SK-N-SH (cell line): Measurements from ENCODE around the gene ETF1. TPM values are rescaled to one million over a fixed set of nuclear protein-coding genes. Genes with fewer than 3 reads are reported as not detected.

Experiments
- CTCF ChIA-PET: fragments of 300-600, 350-600 bp; formaldehyde crosslinking; extraction: SDS; loops from one replicate; lab custom pipeline; 2021; lab: Yijun Ruan, JAX
- POLR2A ChIA-PET: fragments of 350-600 bp; sonication (Branson Sonifier 250); formaldehyde crosslinking; extraction: SDS; loops from one replicate; lab custom pipeline; 2020; ENCODE audit warnings: antibody characterized with exemption, inconsistent platforms; lab: Yijun Ruan, JAX
- DNase-seq: peaks from one replicate; pipeline ENCODE4 v3.0.0; 2012
- H2AFZ ChIP-seq: fragments of 200-600 bp; sonication (generic); 2 replicates; pipeline ENCODE4 v1.8.1; 2016; ENCODE audit warnings: antibody characterized with exemption, mild to moderate bottlenecking, low read depth
- H3F3A ChIP-seq: fragments of 200-600 bp; sonication (generic); replicated peaks from 2 replicates; pipeline ENCODE3; 2016; ENCODE audit warnings: antibody characterized with exemption, mild to moderate bottlenecking; ENCODE audit not compliant: insufficient read depth
- H3K27ac ChIP-seq, 2 experiments: fragments of 200-500 bp in 1 of 2; fragments of 200-600 bp in 1 of 2; sonication (Bioruptor generic) in 1 of 2; sonication (generic), shearing (Covaris generic) in 1 of 2; 2 replicates each; pipeline versions ENCODE4 v1.5.1 to v1.6.1; 2014 to 2016; ENCODE audit warnings: low read depth in 2 of 2, inconsistent platforms in 1 of 2, low read length in 1 of 2, mild to moderate bottlenecking in 1 of 2, mixed read lengths in 1 of 2
- H3K27me3 ChIP-seq: fragments of 200-600 bp; sonication (generic), shearing (Covaris generic); 2 replicates; pipeline ENCODE4 v1.6.1; 2016; ENCODE audit warnings: mixed run types; ENCODE audit not compliant: insufficient read depth
- H3K36me3 ChIP-seq, 2 experiments: fragments of 200-500 bp in 1 of 2; fragments of 200-600 bp in 1 of 2; sonication (Bioruptor generic) in 1 of 2; sonication (generic) in 1 of 2; replicated peaks in 1 of 2; 2 replicates each; pipeline versions ENCODE3 to v1.5.1; 2014 to 2016; ENCODE audit warnings: low read length in 1 of 2, mild to moderate bottlenecking in 1 of 2; ENCODE audit not compliant: insufficient read depth in 2 of 2, control insufficient read depth in 1 of 2
- H3K4me1 ChIP-seq, 2 experiments: fragments of 200-500 bp in 1 of 2; fragments of 200-600 bp in 1 of 2; sonication (Bioruptor generic) in 1 of 2; sonication (generic), shearing (Covaris generic) in 1 of 2; 2 replicates each; pipeline versions ENCODE4 v1.5.1 to v1.6.1; 2014 to 2016; ENCODE audit warnings: low read depth in 1 of 2, low read length in 1 of 2, mixed run types in 1 of 2; ENCODE audit not compliant: insufficient read depth in 2 of 2, control insufficient read depth in 1 of 2
- H3K4me2 ChIP-seq: fragments of 200-600 bp; sonication (generic), shearing (Covaris generic); 2 replicates; pipeline ENCODE4 v1.6.1; 2017; ENCODE audit warnings: mixed run types
- H3K4me3 ChIP-seq, 2 experiments: fragments of 200-500 bp in 1 of 2; fragments of 200-600 bp in 1 of 2; sonication (Bioruptor generic) in 1 of 2; sonication (generic), shearing (Covaris generic) in 1 of 2; 2 replicates each; pipeline versions ENCODE4 v1.5.1 to v1.8.1; 2014 to 2016; ENCODE audit warnings: low read depth in 2 of 2, inconsistent platforms in 1 of 2, low read length in 1 of 2, mild to moderate bottlenecking in 1 of 2, mixed read lengths in 1 of 2, moderate library complexity in 1 of 2
- H3K79me2 ChIP-seq: fragments of 200-600 bp; sonication (generic); 2 replicates; pipeline ENCODE4 v1.8.1; 2017; ENCODE audit warnings: mild to moderate bottlenecking; ENCODE audit not compliant: insufficient read depth
- H3K9ac ChIP-seq: fragments of 200-600 bp; sonication (generic); 2 replicates; pipeline ENCODE4 v1.6.1; 2017; ENCODE audit warnings: mixed run types
- H3K9me2 ChIP-seq: fragments of 200-600 bp; sonication (generic); 2 replicates; pipeline ENCODE4 v1.6.1; 2017; ENCODE audit warnings: mixed run types
- H3K9me3 ChIP-seq: fragments of 200-600 bp; sonication (generic); 2 replicates; pipeline ENCODE4 v1.6.1; 2017; ENCODE audit warnings: mixed run types, mild to moderate bottlenecking, moderate library complexity
- H4K20me1 ChIP-seq: fragments of 200-600 bp; sonication (generic); 2 replicates; pipeline ENCODE4 v1.6.1; 2017; ENCODE audit warnings: mild to moderate bottlenecking, mixed run types; ENCODE audit not compliant: insufficient read depth
- ELF1 ChIP-seq: IDR thresholded peaks from 2 replicates; pipeline ENCODE4 v1.4.0; 2012
- FOSL2 ChIP-seq: IDR thresholded peaks from 2 replicates; pipeline ENCODE4 v1.4.0; 2012; ENCODE audit warnings: low read depth, mild to moderate bottlenecking, moderate library complexity, borderline replicate concordance
- FOXJ3 ChIP-seq: sonication (generic); formaldehyde crosslinking; IDR thresholded peaks from 2 replicates; pipeline ENCODE4 v1.5.1; 2020; ENCODE audit warnings: mild to moderate bottlenecking, missing genetic modification reagents
- FOXM1 ChIP-seq: IDR thresholded peaks from 2 replicates; pipeline ENCODE4 v1.4.0; 2012; ENCODE audit warnings: low read depth, mild to moderate bottlenecking
- GABPA ChIP-seq: IDR thresholded peaks from 2 replicates; pipeline ENCODE4 v1.4.0; 2012; ENCODE audit warnings: low read depth, mild to moderate bottlenecking
- MAX ChIP-seq: IDR thresholded peaks from 2 replicates; pipeline ENCODE4 v1.4.0; 2012; ENCODE audit warnings: low read depth
- NFIC ChIP-seq: IDR thresholded peaks from 2 replicates; pipeline ENCODE4 v1.4.0; 2012; ENCODE audit warnings: borderline replicate concordance
- NRF1 ChIP-seq: IDR thresholded peaks from 2 replicates; pipeline ENCODE4 v1.6.1; 2012; ENCODE audit warnings: low read depth, mild to moderate bottlenecking, low read length
- RCOR1 ChIP-seq: fragments of 150-350 bp; IDR thresholded peaks from 2 replicates; pipeline ENCODE4 v1.6.1; 2017; ENCODE audit warnings: antibody characterized with exemption, low read length
- REST ChIP-seq: IDR thresholded peaks from 2 replicates; pipeline ENCODE4 v1.6.1; 2012; ENCODE audit warnings: mild to moderate bottlenecking, low read depth, low read length, moderate library complexity
- USF2 ChIP-seq: fragments of 150-350 bp; IDR thresholded peaks from 2 replicates; pipeline ENCODE4 v1.6.1; 2017; ENCODE audit warnings: antibody characterized with exemption, low read length, low read depth, borderline replicate concordance
- WGBS: methylation state at CpG from one replicate; pipeline ENCODE4 v1.1.6; 2017; ENCODE audit warnings: low lambda C conversion rate; 5-methylcytosine and 5-hydroxymethylcytosine counted together
- polyA plus RNA-seq, 3 experiments: library from polyadenylated mRNA; depleted of rRNA; stranded (reverse); fragments of >200 nt; gene quantifications; 2 replicates each; pipeline ENCODE4 v1.2.3, GENCODE V29; 2012

The ETF1 gene
- polyA plus RNA-seq, 1 of the 3 experiments (the other 2 are of a cell fraction): 36.7 TPM

GRCh38 chr5:138495351-138495750, 47.7 kb downstream of the ETF1 start (continued):
- TF ChIP-seq REST: no peak
- TF ChIP-seq NRF1: no peak
- no peak for TF ChIP-seq FOXM1
- no peak for TF ChIP-seq FOSL2
- no peak for TF ChIP-seq GABPA

GRCh38 chr5:138492560-138493045, 50.4 kb downstream of the ETF1 start:
- TF ChIP-seq ELF1 (no peak), FOXJ3 (CRISPR knock-in tag) (no peak), GABPA (no peak)
- WGBS: 55% methylated on average over 10 of the region's 10 CpGs

GRCh38 chr5:138491669-138492559, 51.1 kb downstream of the ETF1 start:
- TF ChIP-seq NFIC (peak; percentile 43; the same call in 1 of the 2 replicates), USF2 (no peak), RCOR1 (no peak), MAX (0 out of 2 replicates have a peak, but pooled peaks have one; percentile 14)
- ChIA-PET CTCF (interaction anchor here (1.2 to 4.6 kb wide), 4 partner anchors 12 to 51 kb away, joined by 3 to 31 read pairs (median 18); partner anchors contain the start of genes EGR1 and ETF1), POLR2A (interaction anchor here (0.5 to 2.4 kb wide), 4 partner anchors 11 to 51 kb away, joined by 3 to 22 read pairs (median 4); partner anchors contain the start of genes EGR1 and ETF1)
- Histone ChIP-seq H3K36me3 (no peaks in the 10 kb centered on the region), H4K20me1 (no peaks in the 10 kb centered on the region), H3K27me3 (no peaks in the 10 kb centered on the region), H2AFZ (peak overlapping the region; percentile 86; the same call in 1 of the 2 replicates), H3K79me2 (no peaks in the 10 kb centered on the region), H3K9me3 (no peaks in the 10 kb centered on the region), H3F3A (peaks cover 5% of the 10 kb centered on the region), H3K9me2 (no peaks in the 10 kb centered on the region), H3K4me1 (peaks cover 6 to 37% of the 10 kb centered on the region in 2 experiments; a peak in 2 of 4 replicates), H3K4me3 (peak overlapping the region; percentile 47 to 61), H3K4me2 (peak overlapping the region; percentile 93), H3K27ac (peak overlapping the region; percentile 25 to 85; a peak in 3 of 4 replicates), H3K9ac (peak overlapping the region; percentile 66)
- WGBS: 46% methylated on average over 14 of the region's 93 CpGs
- peak; percentile 92 for DNase-seq

More at GRCh38 chr5:138492560-138493045, 50.4 kb downstream of the ETF1 start:
- no peak for DNase-seq
- peak overlapping the region; percentile 93 for H3K4me2 ChIP-seq
- no peaks in the 10 kb centered on the region for H4K20me1 ChIP-seq
- H3K9ac ChIP-seq: peak overlapping the region; percentile 66
- no peaks in the 10 kb centered on the region for H3K79me2 ChIP-seq
- H3F3A ChIP-seq: peaks cover 5% of the 10 kb centered on the region
- ChIA-PET CTCF (interaction anchor here (0.6 to 4.6 kb wide), 9 partner anchors 11 to 50 kb away, joined by 3 to 31 read pairs (median 7); partner anchors contain the start of genes EGR1 and ETF1), POLR2A (interaction anchor here (0.6 to 2.4 kb wide), 4 partner anchors 11 to 51 kb away, joined by 3 to 22 read pairs (median 4); partner anchors contain the start of genes EGR1 and ETF1)
- H3K9me2 ChIP-seq: no peaks in the 10 kb centered on the region
- no peaks in the 10 kb centered on the region for H3K36me3 ChIP-seq
- H3K9me3 ChIP-seq: no peaks in the 10 kb centered on the region
- peak overlapping the region; percentile 86; the same call in 1 of the 2 replicates for H2AFZ ChIP-seq
- peaks cover 6 to 37% of the 10 kb centered on the region in 2 experiments; a peak in 2 of 4 replicates for H3K4me1 ChIP-seq
- peak overlapping the region; percentile 47 to 61 for H3K4me3 ChIP-seq
- H3K27ac ChIP-seq: peak overlapping the region; percentile 25 to 85; a peak in 3 of 4 replicates
- H3K27me3 ChIP-seq: no peaks in the 10 kb centered on the region
